HG03457 (cell line): ENCODE measurements around the gene DYTN.

ENCODE experiments used
- ATAC-seq: cut with Tn5 transposase; IDR thresholded peaks from one replicate; pipeline ENCODE4 v1.9.1; 2021; ENCODE audit warnings: moderate number of reproducible peaks; ENCODE audit not compliant: unreplicated experiment

The DYTN gene

GRCh38 chr2:206700156-206700555 lies 18.0 kb downstream of the DYTN start:
- ATAC-seq: no peak

- no peak for ATAC-seq
Measured at GRCh38 chr2:206698811-206699210, 19.4 kb downstream of the DYTN start.

GRCh38 chr2:206696910-206697309 lies 21.3 kb downstream of the DYTN start:
- no peak for ATAC-seq

GRCh38 chr2:206693399-206694137 lies 24.6 kb downstream of the DYTN start:
- ATAC-seq: no peak

- ATAC-seq: no peak
Measured at GRCh38 chr2:206692971-206693370, 25.2 kb downstream of the DYTN start.

- no peak for ATAC-seq
Measured at GRCh38 chr2:206688990-206689389, 29.2 kb downstream of the DYTN start.

GRCh38 chr2:206688453-206688852 lies 29.7 kb downstream of the DYTN start:
- no peak for ATAC-seq

GRCh38 chr2:206683546-206683945 lies 34.6 kb downstream of the DYTN start:
- no peak for ATAC-seq

- ATAC-seq: no peak
Measured at GRCh38 chr2:206670531-206671319, 47.5 kb downstream of the DYTN start.

- no peak for ATAC-seq
Measured at GRCh38 chr2:206665251-206665650, 52.9 kb downstream of the DYTN start.

GRCh38 chr2:206657087-206657486 lies 61.1 kb downstream of the DYTN start:
- ATAC-seq: no peak

GRCh38 chr2:206647985-206648384 lies 70.2 kb downstream of the DYTN start:
- no peak for ATAC-seq

- ATAC-seq: no peak
Measured at GRCh38 chr2:206642075-206643025, 75.8 kb downstream of the DYTN start, which contains the start of gene FAM237A. FAM237A (plus strand) TSS chr2:206642487; CDS start chr2:206644237, 1,750 bp downstream.

- no peak for ATAC-seq
Measured at GRCh38 chr2:206641226-206641625, 77.0 kb downstream of the DYTN start.

- no peak for ATAC-seq
Measured at GRCh38 chr2:206639636-206640035, 78.6 kb downstream of the DYTN start.

GRCh38 chr2:206635015-206635414 lies 83.2 kb downstream of the DYTN start:
- no peak for ATAC-seq

- no peak for ATAC-seq
Measured at GRCh38 chr2:206631340-206631739, 86.9 kb downstream of the DYTN start.

GRCh38 chr2:206627632-206628031 lies 90.6 kb downstream of the DYTN start:
- ATAC-seq: no peak

- ATAC-seq: no peak
Measured at GRCh38 chr2:206626108-206626507, 92.1 kb downstream of the DYTN start.

- ATAC-seq: no peak
Measured at GRCh38 chr2:206619011-206619410, 99.2 kb downstream of the DYTN start.

- no peak for ATAC-seq
Measured at GRCh38 chr2:206616151-206616550, 102.0 kb downstream of the DYTN start.
